ENCODE data around the gene ABHD6.
"Not testable (repeated sequence)": the region's sequence is repeated elsewhere in the genome, so short reads cannot be mapped to it uniquely, and the experiment has no call there.

The ABHD6 gene

GRCh38 chr3:58207954-58208353, 29.6 kb upstream of the ABHD6 start:
- in situ Hi-C loops (cut with HindIII; ENCODE audit: low sequenced_read_pairs), result no loop called here

- in situ Hi-C loops (cut with HindIII; ENCODE audit: low sequenced_read_pairs), result no loop called here
These were observed 27.7 kb upstream of the ABHD6 start for GRCh38 chr3:58209933-58210332.

GRCh38 chr3:58210761-58211460, 26.7 kb upstream of the ABHD6 start, which contains the start of gene DNASE1L3:
Gene DNASE1L3, minus strand, starts transcription at chr3:58210972. Its CDS starts 66 bp downstream, at chr3:58210906.
- in situ Hi-C loops (cut with HindIII; ENCODE audit: low sequenced_read_pairs), result no loop called here

GRCh38 chr3:58214484-58215316, 22.9 kb upstream of the ABHD6 start:
- in situ Hi-C loops (cut with HindIII; ENCODE audit: low sequenced_read_pairs), result loop anchor here (5.0 kb wide), 1 partner anchor 88 kb away; no protein-coding TSS in a partner anchor

GRCh38 chr3:58215317-58216025, 22.1 kb upstream of the ABHD6 start:
- in situ Hi-C loops (cut with HindIII; ENCODE audit: low sequenced_read_pairs), result loop anchor here (5.0 kb wide), 1 partner anchor 87 kb away; no protein-coding TSS in a partner anchor

- in situ Hi-C loops (cut with HindIII; ENCODE audit: low sequenced_read_pairs), result loop anchor here (5.0 kb wide), 1 partner anchor 86 kb away; no protein-coding TSS in a partner anchor
These were observed 20.9 kb upstream of the ABHD6 start for GRCh38 chr3:58216496-58217195.

GRCh38 chr3:58217209-58217811, 20.3 kb upstream of the ABHD6 start:
- in situ Hi-C loops (cut with HindIII; ENCODE audit: low sequenced_read_pairs), result loop anchor here (5.0 kb wide), 1 partner anchor 85 kb away; no protein-coding TSS in a partner anchor

GRCh38 chr3:58218904-58219303, 18.7 kb upstream of the ABHD6 start:
- in situ Hi-C loops (cut with HindIII; ENCODE audit: low sequenced_read_pairs), result loop anchor here (5.0 kb wide), 1 partner anchor 83 kb away; no protein-coding TSS in a partner anchor

- in situ Hi-C loops (cut with HindIII; ENCODE audit: low sequenced_read_pairs), result no loop called here
These were observed 15.3 kb upstream of the ABHD6 start for GRCh38 chr3:58222161-58222724.

GRCh38 chr3:58223855-58224254, 13.7 kb upstream of the ABHD6 start:
- in situ Hi-C loops (cut with HindIII; ENCODE audit: low sequenced_read_pairs), result no loop called here

GRCh38 chr3:58227933-58228332, 9.7 kb upstream of the ABHD6 start:
- in situ Hi-C loops (cut with HindIII; ENCODE audit: low sequenced_read_pairs), result not testable (repeated sequence)

GRCh38 chr3:58230876-58231552, 6.6 kb upstream of the ABHD6 start:
- in situ Hi-C loops (cut with HindIII; ENCODE audit: low sequenced_read_pairs), result no loop called here

GRCh38 chr3:58231666-58232065, 5.9 kb upstream of the ABHD6 start:
- in situ Hi-C loops (cut with HindIII; ENCODE audit: low sequenced_read_pairs), result no loop called here

GRCh38 chr3:58234516-58234931, 3.1 kb upstream of the ABHD6 start:
- in situ Hi-C loops (cut with HindIII; ENCODE audit: low sequenced_read_pairs), result no loop called here

- in situ Hi-C loops (cut with HindIII; ENCODE audit: low sequenced_read_pairs), result no loop called here
These were observed 1.6 kb upstream of the ABHD6 start for GRCh38 chr3:58235970-58236369.

- in situ Hi-C loops (cut with HindIII; ENCODE audit: low sequenced_read_pairs), result no loop called here
These were observed 910 bp upstream of the ABHD6 start for GRCh38 chr3:58236527-58237237.

- in situ Hi-C loops (cut with HindIII; ENCODE audit: low sequenced_read_pairs), result no loop called here
These were observed 519 bp downstream of the ABHD6 start for GRCh38 chr3:58237941-58238681.

- in situ Hi-C loops (cut with HindIII; ENCODE audit: low sequenced_read_pairs), result no loop called here
These were observed 1.2 kb downstream of the ABHD6 start for GRCh38 chr3:58238830-58239229.

All from DLD1 (cell line).